ENCODE measurements around the gene TAGAP.
A peak's percentile ranks its signal among the peaks of the same experiment; 100 is the strongest.
"Not testable (repeated sequence)": the region's sequence is repeated elsewhere in the genome, so short reads cannot be mapped to it uniquely, and the experiment has no call there.

The TAGAP gene

GRCh38 chr6:158999666-159000403 lies 45.0 kb downstream of the TAGAP start, which contains the start of gene RSPH3:
Gene RSPH3 (minus strand): TSS chr6:159000202. CDS start chr6:158999550, 652 bp downstream.
- DNase-seq (ENCODE audit: low read depth, low spot score): peak; percentile 56
- CTCF ChIA-PET: interaction anchor here (0.6 to 3.4 kb wide), 15 partner anchors 9 to 292 kb away, joined by 3 to 20 read pairs (median 3); no protein-coding TSS in a partner anchor
- POLR2A ChIA-PET: interaction anchor here (0.8 kb wide), 1 partner anchor 701 kb away, joined by 4 read pairs; no protein-coding TSS in a partner anchor
- peak; percentile 22 for TF ChIP-seq CTCF (IDR thresholded peaks at IDR 0.05; ENCODE audit: insufficient read depth, low read length, missing control alignments)
- H3K4me3 ChIP-seq (ENCODE audit: low read depth, low read length): peak within 1 kb of the TSS; percentile 88

GRCh38 chr6:158999154-158999665 lies 45.6 kb downstream of the TAGAP start:
- ChIA-PET POLR2A (interaction anchor here (0.8 kb wide), 1 partner anchor 702 kb away, joined by 4 read pairs; no protein-coding TSS in a partner anchor), CTCF (interaction anchor here (1.2 to 3.4 kb wide), 8 partner anchors 10 to 292 kb away, joined by 3 to 20 read pairs (median 4); no protein-coding TSS in a partner anchor)
- no peak for DNase-seq (ENCODE audit: low read depth, low spot score)

GRCh38 chr6:158996856-158997255 lies 47.9 kb downstream of the TAGAP start:
- DNase-seq (ENCODE audit: low read depth, low spot score): no peak
- TF ChIP-seq CTCF (IDR thresholded peaks at IDR 0.05; ENCODE audit: insufficient read depth, low read length, missing control alignments): no peak
- POLR2A ChIA-PET: no interaction called here
- H3K4me3 ChIP-seq (ENCODE audit: low read depth, low read length): no peak overlapping the region
- CTCF ChIA-PET: no interaction called here

More at GRCh38 chr6:158999154-158999665, 45.6 kb downstream of the TAGAP start:
- no peak for TF ChIP-seq CTCF (IDR thresholded peaks at IDR 0.05; ENCODE audit: insufficient read depth, low read length, missing control alignments)
- H3K4me3 ChIP-seq (ENCODE audit: low read depth, low read length): peak overlapping the region; percentile 88

- no peak for TF ChIP-seq CTCF (IDR thresholded peaks at IDR 0.05; ENCODE audit: insufficient read depth, low read length, missing control alignments)
- POLR2A ChIA-PET: no interaction called here
- no peak overlapping the region for H3K4me3 ChIP-seq (ENCODE audit: low read depth, low read length)
- CTCF ChIA-PET: interaction anchor here (1.3 kb wide), 1 partner anchor 289 kb away, joined by 4 read pairs; no protein-coding TSS in a partner anchor
- no peak for DNase-seq (ENCODE audit: low read depth, low spot score)
These were observed 51.2 kb downstream of the TAGAP start for GRCh38 chr6:158993639-158994038.

DNA sequence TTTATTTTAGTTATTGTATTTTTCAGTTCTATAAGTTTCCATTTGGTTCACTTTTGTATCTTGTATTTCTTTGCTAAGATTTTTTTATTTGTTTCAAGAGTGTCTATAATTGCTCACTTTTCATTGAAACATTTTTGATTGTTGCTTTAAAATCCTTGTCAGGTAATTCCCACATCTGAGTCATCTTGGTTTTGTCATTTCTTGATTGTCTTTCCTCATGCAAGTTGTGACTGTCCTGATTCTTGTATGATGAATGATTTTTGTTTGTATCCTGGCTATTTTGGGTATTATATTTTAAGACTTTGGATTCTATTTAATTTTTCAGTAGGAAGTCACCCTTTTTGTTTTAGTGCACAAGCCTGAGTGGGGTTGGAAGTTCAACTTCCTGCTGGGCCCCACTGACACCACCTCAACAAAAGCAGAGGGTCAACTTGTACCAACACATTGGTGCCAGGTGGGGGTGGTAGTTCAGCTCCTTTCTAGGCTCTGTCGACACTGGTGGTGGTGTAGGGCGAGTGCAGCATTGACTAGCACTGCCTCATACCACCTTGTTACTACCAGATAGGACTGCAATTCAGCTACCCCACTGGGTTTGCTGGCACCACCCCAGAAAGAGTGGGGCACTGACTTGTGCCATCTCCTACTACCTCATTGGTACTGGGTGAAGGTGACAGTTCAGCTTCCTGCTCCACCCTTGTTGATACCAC lies 53.6 kb downstream of the TAGAP start:
- no peak for TF ChIP-seq CTCF (IDR thresholded peaks at IDR 0.05; ENCODE audit: insufficient read depth, low read length, missing control alignments)
- no peak overlapping the region for H3K4me3 ChIP-seq (ENCODE audit: low read depth, low read length)
- ChIA-PET POLR2A (no interaction called here), CTCF (interaction anchor here (1.1 to 1.9 kb wide), 4 partner anchors 12 to 287 kb away, joined by 3 to 7 read pairs (median 4); no protein-coding TSS in a partner anchor)
- DNase-seq (ENCODE audit: low read depth, low spot score): no peak

DNA sequence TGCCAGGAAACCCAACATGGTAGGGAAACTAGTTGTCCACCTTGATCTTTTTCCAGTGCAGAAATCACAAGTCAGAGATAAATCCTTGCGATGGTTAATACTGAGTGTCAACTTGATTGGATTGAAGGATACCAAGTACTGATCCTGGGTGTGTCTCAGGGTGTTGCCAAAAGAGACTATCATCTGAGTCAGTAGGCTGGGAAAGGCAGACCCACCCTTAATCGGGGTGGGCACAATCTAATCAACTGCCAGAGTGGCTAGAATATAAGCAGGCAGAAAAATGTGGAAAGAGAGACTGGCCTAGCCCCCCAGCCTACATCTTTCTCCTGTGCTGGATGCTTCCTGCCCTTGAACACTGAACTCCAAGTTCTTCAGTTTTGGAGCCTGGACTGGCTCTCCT lies 55.1 kb downstream of the TAGAP start:
- H3K4me3 ChIP-seq (ENCODE audit: low read depth, low read length); POLR2A ChIA-PET; DNase-seq (ENCODE audit: low read depth, low spot score): not testable (repeated sequence)
- CTCF ChIA-PET: interaction anchor here (1.1 kb wide), 1 partner anchor 285 kb away, joined by 3 read pairs; no protein-coding TSS in a partner anchor

All from AG04449 (cell line).